ENCODE measurements around the gene EVA1B.

The EVA1B gene

GRCh38 chr1:36279110-36279788, 44.2 kb downstream of the EVA1B start:
- no peak for DNase-seq

DNA sequence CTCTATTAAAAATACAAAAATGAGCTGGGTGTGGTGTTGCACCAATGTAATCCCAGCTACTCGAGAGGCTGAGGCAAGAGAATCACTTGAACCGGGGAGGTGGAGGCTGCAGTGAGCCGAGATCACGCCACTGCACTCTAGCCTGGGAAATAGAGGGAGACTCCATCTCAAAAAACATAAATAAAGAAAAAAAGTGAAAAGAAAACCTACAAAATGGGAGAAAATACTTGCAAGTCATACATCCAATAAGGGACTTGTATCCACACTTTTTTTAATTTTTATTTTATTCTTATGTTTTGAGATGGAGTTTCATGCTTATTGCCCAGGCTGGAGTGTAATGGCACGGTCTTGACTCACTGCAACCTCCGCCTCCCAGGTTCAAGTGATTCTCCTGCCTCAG, 46.8 kb downstream of the EVA1B start:
- no peak for DNase-seq

DNA sequence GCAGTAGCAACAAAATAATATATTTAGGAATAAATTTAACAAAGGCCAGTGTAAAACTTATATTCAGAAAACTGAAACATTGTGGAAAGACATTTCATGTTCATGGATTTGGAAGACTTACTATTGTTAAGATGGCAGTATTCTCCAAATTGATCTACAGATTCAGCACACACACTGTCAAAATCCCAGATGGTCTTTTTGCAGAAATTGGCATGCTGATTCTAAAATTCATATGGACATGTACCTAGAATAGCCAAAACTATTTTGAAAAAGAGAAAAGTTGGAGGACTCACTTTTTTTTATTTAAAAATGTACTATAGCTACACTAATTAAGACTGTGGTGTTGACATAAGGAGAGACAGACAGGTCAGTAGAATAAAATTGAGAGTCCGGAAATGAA, 49.2 kb downstream of the EVA1B start:
- DNase-seq = no peak

DNA sequence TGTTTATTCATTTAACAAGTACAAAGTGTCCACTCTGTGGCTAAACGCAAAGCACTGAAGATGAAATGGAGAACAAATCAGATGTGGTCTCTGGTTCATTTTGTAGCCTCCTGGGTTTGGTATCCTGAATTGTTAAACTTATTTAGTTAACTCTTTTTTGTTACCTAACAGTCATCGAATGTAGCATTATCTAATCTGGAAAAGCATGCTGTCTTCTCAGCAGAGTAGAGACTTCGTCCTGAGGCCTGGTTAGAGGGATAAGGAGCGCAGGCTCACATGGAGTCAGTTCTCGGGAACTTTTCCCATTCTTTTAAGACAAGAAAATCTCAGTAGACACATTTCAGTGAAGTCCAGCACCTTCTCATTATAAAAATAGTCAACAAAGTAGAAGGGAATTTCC, 50.4 kb downstream of the EVA1B start:
- DNase-seq = no peak

Data from C1 segment of cervical spinal cord (tissue), 14 donors.